Chondrocyte (in vitro differentiated cells): ENCODE results near the gene TTLL6. TPM values are rescaled to one million over a fixed set of nuclear protein-coding genes. Genes with fewer than 3 reads are reported as not detected.
"Not testable (repeated sequence)": the region's sequence is repeated elsewhere in the genome, so short reads cannot be mapped to it uniquely, and the experiment has no call there.

Source experiments
- DNase-seq: peaks from one replicate; pipeline ENCODE4 v3.0.0; 2021; ENCODE audit warnings: mixed read lengths, low spot score
- H3K27ac Mint-ChIP-seq: one replicate; pipeline ENCODE4 v1.8.0; 2021; ENCODE audit warnings: mild to moderate bottlenecking, moderate library complexity, mixed read lengths; ENCODE audit not compliant: unreplicated experiment
- H3K27me3 Mint-ChIP-seq: 2 replicates; pipeline ENCODE4 v1.8.0; 2021; ENCODE audit warnings: low read depth, mixed read lengths
- H3K36me3 Mint-ChIP-seq: 2 replicates; pipeline ENCODE4 v1.8.0; 2021; ENCODE audit warnings: low read depth, mixed read lengths
- H3K4me1 Mint-ChIP-seq: 2 replicates; pipeline ENCODE4 v1.8.0; 2021; ENCODE audit warnings: low read depth, mild to moderate bottlenecking, mixed read lengths
- H3K4me3 Mint-ChIP-seq: one replicate; pipeline ENCODE4 v1.8.0; 2021; ENCODE audit warnings: mild to moderate bottlenecking, moderate library complexity, mixed read lengths; ENCODE audit not compliant: unreplicated experiment
- H3K9me3 Mint-ChIP-seq: 2 replicates; pipeline ENCODE4 v1.8.0; 2021; ENCODE audit warnings: low read depth, mixed read lengths
- total RNA-seq: library from RNA; stranded (reverse); gene quantifications from 3 replicates; pipeline ENCODE4 v1.2.1, GENCODE V29; 2021
- TF ChIP-seq, protein P1 (sequence below): fragments of 200-600 bp; sonication (generic); IDR thresholded peaks from 2 replicates; pipeline ENCODE4 v1.5.0; 2021; ENCODE audit warnings: antibody characterized with exemption, mild to moderate bottlenecking, moderate library complexity

The TTLL6 gene
- total RNA-seq, 1 donor from 2014 or later = not detected

GRCh38 chr17:48835971-48836370 is 18.9 kb upstream of the TTLL6 start:
- no peak for DNase-seq
- no peaks in the 10 kb centered on the region for H3K9me3 Mint-ChIP-seq

DNA sequence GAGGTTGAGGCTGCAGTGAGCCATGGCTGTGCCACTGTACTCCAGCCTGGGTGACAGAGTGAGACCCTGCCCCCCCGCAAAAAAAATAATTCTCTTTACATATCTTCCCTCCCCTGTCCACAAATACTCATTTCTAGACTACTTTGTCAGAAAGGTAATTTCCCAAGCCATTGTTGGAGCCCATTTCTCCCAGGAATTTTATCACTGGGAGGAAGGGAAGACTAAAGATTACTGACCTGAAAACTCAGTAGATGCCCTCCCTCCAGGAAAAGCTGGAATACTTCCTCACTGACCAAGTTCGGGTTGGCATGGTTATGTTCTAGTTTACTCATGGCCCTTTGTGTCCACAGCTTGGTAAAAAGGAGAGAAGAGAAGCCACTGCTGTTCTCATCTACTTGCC is 17.9 kb upstream of the TTLL6 start:
- H3K27me3 Mint-ChIP-seq = no peaks in the 10 kb centered on the region
- TF ChIP-seq, protein P1, sequence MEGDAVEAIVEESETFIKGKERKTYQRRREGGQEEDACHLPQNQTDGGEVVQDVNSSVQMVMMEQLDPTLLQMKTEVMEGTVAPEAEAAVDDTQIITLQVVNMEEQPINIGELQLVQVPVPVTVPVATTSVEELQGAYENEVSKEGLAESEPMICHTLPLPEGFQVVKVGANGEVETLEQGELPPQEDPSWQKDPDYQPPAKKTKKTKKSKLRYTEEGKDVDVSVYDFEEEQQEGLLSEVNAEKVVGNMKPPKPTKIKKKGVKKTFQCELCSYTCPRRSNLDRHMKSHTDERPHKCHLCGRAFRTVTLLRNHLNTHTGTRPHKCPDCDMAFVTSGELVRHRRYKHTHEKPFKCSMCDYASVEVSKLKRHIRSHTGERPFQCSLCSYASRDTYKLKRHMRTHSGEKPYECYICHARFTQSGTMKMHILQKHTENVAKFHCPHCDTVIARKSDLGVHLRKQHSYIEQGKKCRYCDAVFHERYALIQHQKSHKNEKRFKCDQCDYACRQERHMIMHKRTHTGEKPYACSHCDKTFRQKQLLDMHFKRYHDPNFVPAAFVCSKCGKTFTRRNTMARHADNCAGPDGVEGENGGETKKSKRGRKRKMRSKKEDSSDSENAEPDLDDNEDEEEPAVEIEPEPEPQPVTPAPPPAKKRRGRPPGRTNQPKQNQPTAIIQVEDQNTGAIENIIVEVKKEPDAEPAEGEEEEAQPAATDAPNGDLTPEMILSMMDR = no peak

More at GRCh38 chr17:48835971-48836370, 18.9 kb upstream of the TTLL6 start:
- H3K36me3 Mint-ChIP-seq = no peaks in the 10 kb centered on the region
- no peak overlapping the region for H3K27ac Mint-ChIP-seq
- no peaks in the 10 kb centered on the region for H3K27me3 Mint-ChIP-seq
- no peak overlapping the region for H3K4me3 Mint-ChIP-seq
- peaks cover 35% of the 10 kb centered on the region for H3K4me1 Mint-ChIP-seq
- TF ChIP-seq, protein P1 = no peak

DNA sequence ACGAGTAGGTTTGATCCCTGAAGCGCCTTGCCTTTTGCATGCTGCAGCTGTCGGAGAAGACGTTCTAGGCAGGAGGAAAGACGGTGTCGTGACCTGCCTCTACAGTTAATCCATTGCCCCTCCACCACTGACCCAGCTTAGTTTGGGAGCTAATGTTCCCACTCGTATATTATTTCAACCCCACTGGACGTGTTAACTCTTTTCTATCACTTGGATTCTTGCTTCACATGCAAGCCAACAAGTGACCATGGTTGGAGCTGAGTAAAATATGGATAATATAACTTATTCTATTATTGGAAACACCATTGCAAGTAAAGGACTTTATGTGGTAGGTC is 14.5 kb upstream of the TTLL6 start:
- no peaks in the 10 kb centered on the region for H3K36me3 Mint-ChIP-seq
- H3K9me3 Mint-ChIP-seq = no peaks in the 10 kb centered on the region
- TF ChIP-seq, protein P1 = no peak
- no peak for DNase-seq
- H3K4me1 Mint-ChIP-seq = peaks cover 20% of the 10 kb centered on the region
- peak overlapping the region; percentile 97 for H3K4me3 Mint-ChIP-seq
- H3K27ac Mint-ChIP-seq = peak overlapping the region; percentile 99
- no peaks in the 10 kb centered on the region for H3K27me3 Mint-ChIP-seq

More for the DNA sequence above, 17.9 kb upstream of the TTLL6 start:
- no peak overlapping the region for H3K4me3 Mint-ChIP-seq
- DNase-seq = no peak
- no peaks in the 10 kb centered on the region for H3K36me3 Mint-ChIP-seq
- H3K27ac Mint-ChIP-seq = no peak overlapping the region
- H3K4me1 Mint-ChIP-seq = peaks cover 31% of the 10 kb centered on the region
- H3K9me3 Mint-ChIP-seq = no peaks in the 10 kb centered on the region

- peak; percentile 94 for DNase-seq
- Mint-ChIP-seq H3K9me3 (no peaks in the 10 kb centered on the region), H3K36me3 (no peaks in the 10 kb centered on the region), H3K27ac (peak within 1 kb of the TSS; percentile 99), H3K27me3 (no peaks in the 10 kb centered on the region), H3K4me3 (peak within 1 kb of the TSS; percentile 97), H3K4me1 (peaks cover 20% of the 10 kb centered on the region)
- TF ChIP-seq, protein P1 = no peak
These were observed 14.0 kb upstream of the TTLL6 start, which contains the start of gene CALCOCO2 for GRCh38 chr17:48830840-48831548. Gene CALCOCO2, plus strand, starts transcription at chr17:48831035. Its CDS starts 10,673 bp downstream, at chr17:48841708.

DNA sequence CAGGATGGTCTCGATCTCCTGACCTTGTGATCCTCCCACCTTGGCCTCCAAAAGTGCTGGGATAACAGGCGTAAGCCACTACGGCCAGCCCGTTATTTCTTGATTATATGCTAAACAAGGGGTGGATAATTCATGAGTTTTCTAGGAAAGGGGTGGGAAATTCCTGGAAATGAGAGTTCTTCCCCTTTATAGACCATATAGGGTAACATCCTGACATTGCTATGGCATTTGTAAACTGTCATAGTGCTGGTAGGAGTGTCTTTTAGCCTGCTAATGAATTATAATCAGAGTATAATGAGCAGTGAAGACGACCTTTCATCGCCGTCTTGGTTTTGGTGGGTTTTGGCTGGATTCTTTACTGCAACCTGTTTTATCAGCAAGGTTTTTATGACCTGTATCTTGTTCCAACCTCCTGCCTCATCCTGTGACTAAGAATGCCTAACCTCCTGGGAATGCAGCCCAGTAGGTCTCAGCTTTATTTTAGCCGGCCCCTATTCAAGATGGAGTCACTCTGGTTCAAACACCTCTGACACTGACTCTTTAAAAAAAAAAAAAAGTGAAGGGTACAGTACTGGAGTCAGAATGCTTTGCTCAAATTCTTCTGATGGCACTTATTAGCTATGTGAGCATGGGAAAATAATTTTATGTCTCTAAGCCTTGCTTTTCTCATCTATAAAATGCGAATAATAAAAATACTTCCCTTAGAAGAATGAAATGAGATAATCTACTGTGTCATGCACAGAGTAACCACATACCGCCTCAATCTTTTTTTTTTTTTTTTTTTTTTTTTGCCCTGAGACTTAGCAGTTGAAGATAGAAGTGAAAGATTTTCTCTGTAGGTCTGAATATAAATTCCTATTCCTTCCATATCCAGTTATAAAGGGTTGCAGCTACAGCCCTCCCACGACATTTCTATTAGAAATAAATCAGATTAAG is 8.7 kb upstream of the TTLL6 start:
- Mint-ChIP-seq H3K4me1 (peaks cover 3% of the 10 kb centered on the region), H3K27ac (no peak overlapping the region), H3K36me3 (no peaks in the 10 kb centered on the region), H3K9me3 (no peaks in the 10 kb centered on the region), H3K4me3 (no peak overlapping the region), H3K27me3 (peaks cover 10% of the 10 kb centered on the region)
- TF ChIP-seq, protein P1 = no peak
- DNase-seq = no peak

GRCh38 chr17:48820936-48821335 is 3.9 kb upstream of the TTLL6 start:
- not testable (repeated sequence) for H3K9me3 Mint-ChIP-seq, DNase-seq, H3K36me3 Mint-ChIP-seq, H3K27ac Mint-ChIP-seq, H3K4me3 Mint-ChIP-seq
- Mint-ChIP-seq H3K4me1 (peaks cover 11% of the 10 kb centered on the region), H3K27me3 (peaks cover 21% of the 10 kb centered on the region)
